Posterior vena cava (tissue), 2 donors: ENCODE results near the gene SPECC1. TPM values are rescaled to one million over a fixed set of nuclear protein-coding genes. Genes with fewer than 3 reads are reported as not detected.
"Not testable (repeated sequence)": the region's sequence is repeated elsewhere in the genome, so short reads cannot be mapped to it uniquely, and the experiment has no call there.

Experiments used
- DNase-seq: peaks from one replicate; pipeline ENCODE4 v3.0.0-alpha.2; 2020; ENCODE audit warnings: low spot score
- intact Hi-C, 2 donors: fragments of 100-400 bp; cut with DNase I; formaldehyde crosslinking; loops; one replicate each; pipeline versions ENCODE4 v1.14.1 to v1.14.2; 2022 to 2023
- total RNA-seq, 2 donors: library from RNA; stranded (reverse); fragmentation: NEBNext Ultra II Directional; extraction: Animal tissue kit (Norgen Biotek cat#: 25700); gene quantifications; one replicate each; pipeline ENCODE4 v1.2.1, GENCODE V29; 2021
- donor health status: DM: yes; HTN: yes; CAD: no.
- donor health status: DM: yes; HTN: yes; CAD: no.

SPECC1 gene
- total RNA-seq, 2 donors from 2014 or later: 44.7 to 59.1 TPM

DNA sequence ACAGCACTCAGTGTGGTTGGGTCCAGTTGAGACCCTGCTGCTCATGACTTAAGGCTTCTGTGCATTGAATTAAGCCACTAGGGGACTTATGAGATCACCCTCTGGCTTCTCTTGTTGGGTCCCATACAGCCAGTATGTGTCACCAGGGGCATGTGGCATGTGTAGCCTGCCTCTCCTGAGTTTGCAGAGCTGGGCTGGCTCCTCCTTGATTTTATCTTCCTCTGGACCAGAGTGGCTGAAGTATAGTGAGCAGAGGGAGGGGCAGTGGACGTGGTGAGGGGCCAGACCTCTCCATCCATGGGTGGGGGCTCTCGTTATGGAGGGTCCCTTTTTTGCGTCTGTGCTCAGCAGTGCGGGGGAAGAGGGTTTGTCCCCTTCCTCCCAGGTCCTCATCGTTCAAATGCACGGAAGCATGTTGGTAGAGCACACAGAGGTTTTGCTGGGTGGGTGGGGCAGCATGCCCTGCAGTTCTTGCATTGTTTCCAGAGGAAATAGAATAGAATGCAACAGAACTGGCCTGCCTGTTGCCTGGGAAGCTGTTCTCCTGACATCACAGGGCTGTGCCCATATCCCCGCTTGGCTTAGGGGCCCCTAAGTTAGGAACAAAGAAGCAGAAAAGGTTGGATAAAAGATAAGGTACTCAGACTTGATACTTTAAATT lies 77.4 kb downstream of the SPECC1 start:
- intact Hi-C loops: no loop called here
- DNase-seq: no peak

DNA sequence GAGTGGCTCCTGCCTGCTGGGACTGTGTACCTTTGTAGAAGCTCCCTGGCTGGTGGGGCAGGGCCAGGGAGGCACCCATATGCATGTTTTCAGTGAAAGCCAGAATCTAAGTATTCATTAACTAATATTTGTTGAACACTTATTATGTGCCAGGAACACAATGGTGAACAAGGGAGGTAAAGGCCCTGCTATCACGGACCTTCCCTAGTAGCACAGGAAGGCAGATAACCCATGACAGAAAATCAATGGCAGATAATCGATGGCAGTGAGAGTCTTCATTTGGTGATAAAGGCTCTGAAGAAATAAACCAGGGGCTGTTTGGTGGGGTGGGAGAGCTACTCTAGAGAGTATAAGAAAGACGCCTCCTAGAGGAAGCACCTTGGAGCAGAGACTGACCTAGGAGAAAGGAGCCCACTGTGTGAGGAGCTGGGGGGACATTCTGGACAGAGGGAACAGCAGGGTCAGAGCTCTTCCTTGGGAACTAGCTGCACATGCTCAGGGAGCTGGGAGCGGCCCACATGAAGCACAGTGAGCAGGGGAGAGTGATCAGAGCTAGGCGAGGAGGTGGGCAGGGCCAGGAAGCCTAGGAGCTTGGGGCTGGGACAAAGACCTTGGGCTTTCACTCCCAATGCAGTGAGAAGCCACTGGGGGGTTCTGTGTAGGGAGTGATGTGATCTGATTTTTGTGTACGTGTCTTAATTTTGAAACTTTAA lies 78.5 kb downstream of the SPECC1 start:
- intact Hi-C loops: no loop called here
- no peak for DNase-seq

DNA sequence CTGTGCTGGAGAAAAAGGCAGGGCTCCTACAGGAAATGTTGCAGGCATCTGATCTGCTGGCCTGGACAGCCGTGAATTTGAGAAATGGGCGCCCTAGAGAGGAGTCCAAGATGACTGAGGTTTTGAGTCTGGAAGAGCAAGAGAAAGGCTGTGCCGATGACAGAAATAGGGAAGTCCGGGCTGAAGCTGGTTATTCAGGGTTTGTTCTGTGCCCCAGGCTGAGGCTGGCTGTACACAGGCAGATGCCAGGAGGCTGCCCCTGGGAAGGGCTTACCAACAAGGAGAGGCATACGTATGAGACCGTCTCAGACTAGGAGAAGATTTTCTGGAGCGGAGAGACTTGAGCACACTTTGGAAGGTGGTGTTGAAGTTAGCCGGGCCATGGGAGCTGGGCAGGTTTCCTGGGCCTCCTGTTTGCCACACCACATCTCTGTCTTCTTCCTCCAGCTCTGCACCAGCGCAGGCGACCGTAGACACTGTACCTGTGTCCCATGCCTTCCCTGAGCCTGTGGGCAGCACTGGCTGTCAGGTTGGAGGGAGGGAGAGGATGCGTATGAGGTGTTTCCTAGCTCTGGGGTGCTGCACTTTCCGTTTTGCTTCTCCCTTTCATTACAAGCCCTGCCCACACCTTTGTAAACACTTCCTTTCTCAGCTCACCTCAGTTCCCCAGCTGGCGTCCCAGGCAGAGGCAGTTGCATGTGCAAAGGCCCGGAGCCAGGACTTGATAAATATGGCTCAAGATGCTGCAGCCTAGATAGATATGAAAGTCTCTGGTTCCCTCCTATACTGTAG lies 80.8 kb downstream of the SPECC1 start:
- intact Hi-C loops: no loop called here
- DNase-seq: no peak

DNA sequence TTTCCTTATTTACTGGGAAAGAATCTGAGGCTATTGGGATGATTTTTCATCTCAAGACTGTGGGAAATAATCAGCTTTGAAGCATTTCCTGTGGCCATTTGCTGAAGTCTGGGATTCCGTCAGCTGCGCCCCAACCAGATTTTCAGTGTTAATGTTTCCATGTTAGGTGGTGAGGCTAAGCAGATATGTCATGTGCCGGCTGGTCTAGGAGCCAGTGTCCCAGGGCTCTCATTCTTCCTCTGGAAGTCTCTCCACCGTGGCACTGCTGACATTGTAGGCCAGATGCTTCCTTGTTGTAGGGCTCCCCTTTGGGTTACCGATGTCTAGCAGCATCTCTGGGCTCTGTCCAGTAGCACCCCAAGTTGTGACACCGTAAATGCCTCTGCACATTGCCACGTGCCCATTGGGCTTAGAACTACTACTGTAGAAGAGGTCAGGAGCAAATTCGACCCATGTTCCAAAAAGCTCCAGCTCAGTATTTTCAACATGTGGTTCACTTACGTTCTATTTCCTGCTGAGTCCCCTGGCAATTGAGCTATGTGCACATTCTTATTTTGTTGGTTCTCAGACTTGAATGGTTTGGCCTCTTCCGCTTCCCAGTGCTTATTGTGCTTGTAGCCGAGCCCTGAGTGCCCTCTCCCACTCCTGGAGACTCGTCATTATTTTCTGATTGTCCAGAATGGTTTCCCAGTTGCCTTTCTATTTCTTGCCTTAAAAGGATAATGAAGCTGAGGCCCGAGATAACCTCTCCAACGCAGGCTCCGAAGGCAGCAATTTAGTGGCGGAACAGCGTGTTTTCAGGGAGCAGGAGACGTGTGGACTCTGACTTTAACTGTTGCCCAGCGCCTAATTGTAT lies 82.2 kb downstream of the SPECC1 start:
- intact Hi-C loops: no loop called here
- no peak for DNase-seq

DNA sequence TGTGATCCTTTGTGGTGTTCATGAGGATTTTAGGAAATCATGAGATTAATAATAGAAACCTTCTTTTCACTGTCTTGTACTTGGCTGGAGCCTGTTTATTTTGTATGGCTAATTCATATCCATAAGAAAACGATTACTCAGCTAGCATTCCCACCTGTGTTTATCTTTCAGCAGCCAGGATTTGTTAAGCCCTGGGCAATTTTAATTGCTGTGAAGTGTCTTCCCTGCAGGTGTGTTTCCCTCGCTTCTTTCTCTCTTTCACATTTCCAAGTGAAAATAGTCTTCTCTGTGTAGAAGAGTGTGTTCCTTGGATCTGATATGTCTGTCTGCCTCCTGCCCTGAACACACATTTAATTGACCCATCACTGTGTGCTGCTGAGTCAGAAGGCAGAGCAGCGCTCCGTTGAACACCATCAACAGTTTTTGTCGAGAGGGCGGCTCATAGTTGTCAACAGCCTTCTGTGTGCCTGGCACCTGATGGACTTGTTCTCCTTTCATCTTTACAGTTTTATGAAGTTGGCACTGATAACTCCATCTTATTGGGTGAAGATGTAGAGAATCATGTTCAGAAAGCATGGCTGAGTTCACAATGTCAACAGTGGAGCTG lies 83.2 kb downstream of the SPECC1 start:
- intact Hi-C loops: no loop called here

DNA sequence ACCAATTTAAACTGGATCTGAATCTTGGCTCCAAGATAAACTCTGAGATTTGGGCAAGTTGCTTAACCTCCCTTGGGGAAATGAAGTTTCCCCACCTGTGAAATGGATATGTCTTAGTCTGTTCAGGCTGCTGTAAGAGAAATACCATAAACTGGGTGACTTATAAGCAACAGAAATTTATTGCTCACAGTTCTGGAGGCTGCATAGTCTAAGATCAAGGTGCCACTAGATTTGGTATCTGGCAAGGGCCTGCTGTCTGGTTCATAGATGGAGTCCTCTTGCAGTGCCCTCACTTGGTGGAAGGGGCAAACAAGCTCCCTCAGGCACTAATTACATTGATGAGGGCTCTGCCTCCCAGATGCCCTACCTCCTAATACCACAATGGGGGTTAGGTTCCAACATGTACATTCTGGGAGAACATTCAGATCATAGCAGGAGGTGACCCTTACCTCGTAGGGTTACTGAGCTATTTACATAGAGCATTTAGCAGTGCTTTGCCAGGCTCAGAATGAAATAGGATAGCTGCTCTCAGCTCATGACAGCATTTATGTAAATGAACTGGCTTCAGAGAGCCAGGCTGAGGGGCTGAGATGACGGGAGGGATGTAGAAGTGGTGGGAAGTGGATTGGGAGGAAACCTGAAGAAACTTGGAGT lies 83.9 kb downstream of the SPECC1 start:
- no peak for DNase-seq
- intact Hi-C loops: no loop called here

More for the DNA sequence above, 83.2 kb downstream of the SPECC1 start:
- DNase-seq: no peak

DNA sequence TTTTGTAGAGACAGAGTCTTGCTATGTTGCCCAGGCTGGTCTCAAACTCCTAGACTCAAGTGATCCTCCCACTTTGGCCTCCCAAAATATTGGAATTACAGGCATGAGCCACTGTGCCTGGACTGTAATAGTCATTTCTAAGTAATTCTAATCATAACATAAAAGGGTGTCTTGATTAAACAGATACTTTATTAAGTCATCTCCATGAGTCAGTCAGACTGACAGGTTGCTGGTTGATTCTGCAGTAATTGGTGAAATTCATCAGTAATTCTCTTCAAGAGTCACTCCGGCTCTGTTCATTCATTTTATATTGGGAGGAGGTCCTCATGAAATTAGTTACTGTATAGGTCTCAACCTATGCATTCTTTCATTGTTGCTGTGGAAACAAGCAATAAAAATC lies 85.6 kb downstream of the SPECC1 start:
- intact Hi-C loops: loop anchor here in 1 of 2 donors (5.0 kb wide), 1 partner anchor 87 kb away; the partner anchor contains the start of gene SPECC1
- no peak for DNase-seq

DNA sequence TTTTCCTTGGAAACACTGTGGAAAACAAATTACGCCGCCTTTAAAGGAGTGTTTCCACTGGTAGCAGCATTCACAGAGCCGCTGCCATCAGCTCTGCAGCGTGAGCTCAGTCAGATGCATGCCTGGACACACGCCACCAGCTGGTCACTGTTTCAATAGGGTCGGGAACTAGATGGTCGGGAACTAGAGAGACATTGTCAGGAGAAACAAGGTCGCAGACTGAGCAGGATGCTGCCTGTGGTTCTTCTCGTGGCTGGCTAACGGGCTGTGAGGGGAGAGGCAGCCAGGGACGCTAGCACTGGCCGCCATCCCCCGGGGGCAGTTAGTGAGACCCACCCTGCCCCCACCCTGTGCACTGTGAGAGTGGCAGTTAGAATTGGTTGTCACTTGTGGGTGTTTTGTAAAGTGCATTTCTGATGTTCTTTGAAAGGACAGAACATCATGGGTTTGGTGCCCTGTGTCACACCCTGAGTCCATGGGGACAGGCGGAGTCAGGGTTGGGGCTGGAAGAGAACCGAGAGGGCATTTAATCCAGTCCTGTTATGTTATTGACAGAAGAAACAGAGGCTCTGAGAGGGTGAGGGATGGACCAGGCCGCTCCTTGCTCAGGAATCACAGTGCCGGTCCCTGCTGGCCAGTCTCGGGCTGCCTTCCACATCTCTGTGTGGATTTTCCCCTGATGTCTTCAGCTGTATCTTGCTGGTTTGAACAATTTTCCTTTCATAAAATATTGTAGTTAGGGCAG lies 86.3 kb downstream of the SPECC1 start:
- intact Hi-C loops: loop anchor here in 1 of 2 donors (5.0 kb wide), 1 partner anchor 88 kb away; the partner anchor contains the start of gene SPECC1
- peak; percentile 91 for DNase-seq

DNA sequence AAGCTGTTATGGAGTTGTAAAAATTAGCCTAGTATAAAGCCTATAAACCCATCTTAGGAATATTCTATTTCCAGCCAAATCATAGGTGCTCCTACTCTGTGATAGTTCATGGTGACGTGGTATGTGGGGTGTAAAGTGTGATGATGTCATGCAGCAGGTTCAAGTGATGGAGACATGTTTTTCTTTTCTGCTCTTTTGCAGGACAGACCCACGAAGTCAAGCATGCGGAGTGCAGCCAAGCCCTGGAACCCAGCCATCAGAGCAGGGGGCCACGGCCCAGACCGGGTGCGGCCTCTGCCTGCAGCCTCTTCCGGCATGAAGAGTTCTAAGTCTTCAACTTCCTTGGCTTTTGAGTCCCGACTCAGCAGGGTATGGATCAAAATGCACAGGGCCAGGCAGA lies 87.3 kb downstream of the SPECC1 start:
- intact Hi-C loops: loop anchor here in 1 of 2 donors (5.0 kb wide), 1 partner anchor 89 kb away; the partner anchor contains the start of gene SPECC1

DNA sequence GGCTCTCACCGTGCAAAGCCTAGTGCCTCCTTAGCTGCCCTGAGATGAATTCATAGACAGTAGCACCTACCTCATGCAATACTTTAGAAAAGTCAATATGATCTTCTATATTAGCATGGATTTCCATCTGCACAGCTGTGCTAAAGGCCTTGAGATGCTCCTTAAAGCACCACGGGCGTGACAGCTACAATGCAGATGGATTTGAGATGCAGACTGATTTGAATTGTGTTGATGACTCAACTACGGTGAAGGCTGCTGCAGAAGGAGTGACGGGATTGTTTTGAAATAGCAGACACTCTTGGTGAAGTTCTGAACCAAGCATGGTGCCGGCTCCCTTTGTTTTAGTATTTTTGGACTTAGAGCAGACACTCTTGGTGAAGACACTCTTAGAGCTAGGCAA lies 88.2 kb downstream of the SPECC1 start:
- DNase-seq: no peak
- intact Hi-C loops: loop anchor here in 1 of 2 donors (5.0 kb wide), 1 partner anchor 90 kb away; the partner anchor contains the start of gene SPECC1

More for the DNA sequence above, 87.3 kb downstream of the SPECC1 start:
- no peak for DNase-seq

DNA sequence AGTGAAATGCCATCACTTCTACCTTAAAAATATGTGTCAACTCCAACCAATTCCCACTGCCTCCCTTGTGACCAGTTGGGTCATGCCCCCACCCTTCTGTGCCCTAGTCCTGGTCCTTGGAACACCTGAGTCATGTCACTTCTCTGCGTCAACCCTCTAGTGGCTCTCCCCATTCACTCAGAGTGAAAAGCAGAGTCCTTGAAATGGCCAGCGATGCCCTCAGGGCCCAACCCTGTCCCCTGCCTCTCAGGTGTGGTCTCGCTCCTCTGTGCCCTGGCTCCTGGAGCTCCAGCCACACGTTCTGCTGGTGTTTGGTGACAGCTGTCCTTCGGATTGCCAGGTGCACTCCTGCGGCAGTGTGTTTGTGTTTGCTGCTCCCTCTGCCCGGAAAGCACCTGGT lies 89.2 kb downstream of the SPECC1 start:
- intact Hi-C loops: loop anchor here in 1 of 2 donors (5.0 kb wide), 1 partner anchor 91 kb away; the partner anchor contains the start of gene SPECC1
- DNase-seq: no peak

DNA sequence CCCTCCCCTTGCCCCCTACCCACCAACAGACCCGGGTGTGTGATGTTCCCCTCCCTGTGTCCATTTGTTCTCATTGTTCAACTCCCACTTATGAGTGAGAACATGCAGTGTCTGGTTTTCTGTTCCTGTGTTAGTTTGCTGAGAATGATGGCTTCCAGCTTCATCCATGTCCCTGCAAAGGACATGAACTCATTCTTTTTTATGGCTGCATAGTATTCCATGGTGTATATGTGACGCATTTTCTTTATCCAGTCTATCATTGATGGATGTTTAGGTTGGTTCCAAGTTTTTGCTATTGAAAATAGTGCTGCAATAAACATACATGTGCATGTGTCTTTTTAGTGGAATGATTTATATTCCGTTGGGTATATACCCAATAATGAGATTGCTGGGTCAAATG lies 91.6 kb downstream of the SPECC1 start:
- DNase-seq, intact Hi-C loops: not testable (repeated sequence)

DNA sequence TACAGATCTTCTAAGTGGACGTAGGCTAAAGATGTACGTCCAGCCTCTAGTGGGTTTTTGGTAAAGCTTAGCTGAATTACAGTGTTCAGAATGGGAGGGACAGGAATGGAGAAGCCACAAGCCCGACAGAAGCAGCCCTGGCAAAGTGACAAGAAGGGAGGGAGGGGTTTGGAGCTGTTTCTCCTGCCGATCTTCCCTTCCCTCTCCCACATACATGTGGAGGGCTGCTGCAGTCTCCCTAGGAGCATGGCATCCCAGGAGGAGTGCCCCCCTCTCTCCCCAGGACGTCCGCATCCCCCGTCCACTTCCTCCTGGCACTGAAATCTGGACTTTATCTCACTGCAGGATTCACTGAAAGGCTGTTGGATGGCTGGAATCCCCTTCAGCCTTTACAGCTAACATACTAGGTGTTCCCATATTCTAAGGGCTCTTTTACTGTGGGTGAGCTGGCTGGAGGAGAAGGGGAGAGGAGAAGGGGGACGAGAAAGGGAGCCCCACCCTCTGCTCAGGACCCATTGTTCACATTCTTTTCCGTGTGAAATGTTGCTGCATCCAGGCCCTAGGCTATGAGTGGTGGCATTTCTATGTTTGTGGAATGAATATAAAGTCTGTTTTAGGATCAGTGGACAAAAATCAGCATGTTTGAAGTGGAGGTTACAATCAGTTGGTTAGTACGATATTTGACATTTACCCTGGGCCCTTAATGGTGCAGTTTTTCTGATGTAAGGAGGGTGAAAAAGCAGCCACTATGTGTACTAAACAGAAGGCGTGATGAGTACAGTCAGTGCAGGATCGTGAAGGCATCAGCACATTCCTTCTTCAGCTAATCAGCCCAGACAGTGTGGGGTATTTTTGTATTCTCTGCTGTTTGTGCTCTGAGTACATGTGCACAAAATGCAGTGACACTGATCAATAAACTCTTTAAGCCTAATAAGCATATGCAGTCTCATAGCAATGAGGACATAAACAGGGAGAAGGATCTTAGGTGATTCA lies 94.6 kb downstream of the SPECC1 start:
- intact Hi-C loops: loop anchor here in 1 of 2 donors (2.0 kb wide), 1 partner anchor 71 kb away; no protein-coding TSS in a partner anchor

DNA sequence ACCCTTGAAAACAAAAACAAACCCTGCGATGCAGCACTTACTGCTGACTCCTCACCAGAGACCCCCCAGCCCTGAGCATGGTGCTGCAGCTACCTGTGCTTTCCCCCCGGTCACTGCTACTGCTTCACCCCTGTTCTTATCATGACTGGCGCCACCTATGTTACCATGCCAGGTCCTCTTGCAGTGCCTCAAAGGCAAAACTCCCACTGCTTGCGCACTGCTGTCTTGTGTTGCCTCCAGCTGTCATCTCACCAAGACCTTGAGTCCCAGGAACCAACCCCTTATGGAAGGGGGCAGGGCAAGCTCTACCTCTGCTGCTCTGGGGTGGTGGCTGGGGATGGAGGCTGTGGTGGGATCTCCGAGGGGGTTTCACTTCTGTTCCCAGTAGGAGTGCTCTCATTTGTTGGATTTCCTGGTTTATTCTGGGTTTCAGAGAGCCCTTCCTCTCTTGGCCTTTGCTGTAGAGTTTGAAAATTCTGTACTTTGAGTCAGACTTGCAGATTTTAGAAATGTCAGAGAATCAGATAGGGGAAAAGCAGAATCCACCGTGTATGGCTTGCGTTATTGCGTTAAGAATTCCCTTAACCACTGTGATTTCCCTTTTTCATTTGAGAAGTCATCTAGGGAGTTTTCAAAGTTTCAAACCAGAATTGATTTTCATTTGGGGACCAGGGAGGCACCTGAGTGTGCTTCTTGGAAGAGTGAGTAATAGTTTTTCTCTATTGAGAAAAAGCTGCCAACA lies 96.6 kb downstream of the SPECC1 start:
- intact Hi-C loops: loop anchor here in 1 of 2 donors (2.0 kb wide), 1 partner anchor 73 kb away; no protein-coding TSS in a partner anchor
- no peak for DNase-seq

More for the DNA sequence above, 94.6 kb downstream of the SPECC1 start:
- no peak for DNase-seq

DNA sequence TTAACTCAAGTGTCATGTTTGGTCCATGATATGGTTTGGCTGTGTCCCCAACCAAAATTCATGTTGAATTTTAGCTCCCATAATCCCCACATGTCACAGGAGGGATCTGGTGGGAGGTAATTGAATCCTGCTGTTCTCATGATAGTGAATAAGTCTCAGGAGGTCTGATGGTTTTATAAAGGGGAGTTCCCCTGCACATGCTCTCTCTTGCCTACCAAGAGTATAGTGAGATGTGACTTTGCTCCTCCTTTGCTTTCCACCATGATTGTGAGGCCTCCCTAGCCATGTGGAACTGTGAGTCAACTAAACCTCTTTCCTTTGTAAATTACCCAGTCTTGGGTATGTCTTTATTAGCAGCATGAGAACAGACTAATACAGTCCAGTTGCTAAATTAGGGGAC lies 97.3 kb downstream of the SPECC1 start:
- DNase-seq, intact Hi-C loops: not testable (repeated sequence)
